Measurements from ENCODE around the gene TTLL10.

- TF ChIP-seq CTCF (IDR thresholded peaks at IDR 0.05 in 8 of 11, conservative IDR thresholded peaks at IDR 0.05 in 3 of 11), result no peak
- no peak for TF ChIP-seq POLR2A (IDR thresholded peaks at IDR 0.05)
- TF ChIP-seq POLR2AphosphoS5 (IDR thresholded peaks at IDR 0.05), result peak in 2 of 3 donors; percentile 18 to 27
Observed at GRCh38 chr1:1171546-1172340, 1.9 kb upstream of the TTLL10 start.

Measured in spleen (tissue), 7 donors.